ENCODE results near the gene NUDT11. TPM values are rescaled to one million over a fixed set of nuclear protein-coding genes. Genes with fewer than 3 reads are reported as not detected.
A peak's percentile ranks its signal among the peaks of the same experiment; 100 is the strongest.

Gene NUDT11
- total RNA-seq, 2 donors from 2014 or later = 3.0 to 4.2 TPM

GRCh38 chrX:51459125-51459524, 37.3 kb downstream of the NUDT11 start:
- peak; percentile 14 to 18 for DNase-seq
- no peak for ATAC-seq (replicated peaks in 1 of 2)
- Mint-ChIP-seq H3K9me3 (no peaks in the 10 kb centered on the region), H3K27me3 (ENCODE audit: low read depth) (peaks cover 4% of the 10 kb centered on the region), H3K27ac (no peak overlapping the region), H3K4me1 (ENCODE audit: low read depth) (no peaks in the 10 kb centered on the region), H3K36me3 (ENCODE audit: insufficient read depth in 2 of 2) (no peaks in the 10 kb centered on the region), H3K4me3 (no peak overlapping the region)

GRCh38 chrX:51456814-51457213, 39.6 kb downstream of the NUDT11 start:
- no peaks in the 10 kb centered on the region for H3K9me3 Mint-ChIP-seq
- no peak overlapping the region for H3K27ac Mint-ChIP-seq
- no peaks in the 10 kb centered on the region for H3K36me3 Mint-ChIP-seq (ENCODE audit: insufficient read depth in 2 of 2)
- H3K27me3 Mint-ChIP-seq (ENCODE audit: low read depth) = no peaks in the 10 kb centered on the region
- H3K4me3 Mint-ChIP-seq = no peak overlapping the region
- DNase-seq (no peak), ATAC-seq (replicated peaks in 1 of 2) (no peak)
- no peaks in the 10 kb centered on the region for H3K4me1 Mint-ChIP-seq (ENCODE audit: low read depth)

- Mint-ChIP-seq H3K27ac (no peak overlapping the region), H3K4me3 (no peak overlapping the region), H3K4me1 (ENCODE audit: low read depth) (no peaks in the 10 kb centered on the region), H3K9me3 (no peaks in the 10 kb centered on the region), H3K27me3 (ENCODE audit: low read depth) (no peaks in the 10 kb centered on the region), H3K36me3 (ENCODE audit: insufficient read depth in 2 of 2) (no peaks in the 10 kb centered on the region)
- no peak for DNase-seq
- ATAC-seq (replicated peaks in 1 of 2) = no peak
Measured at GRCh38 chrX:51456246-51456645, 40.1 kb downstream of the NUDT11 start.

GRCh38 chrX:51440365-51440764, 56.0 kb downstream of the NUDT11 start:
- Mint-ChIP-seq H3K27ac (no peak overlapping the region), H3K4me1 (ENCODE audit: low read depth) (no peaks in the 10 kb centered on the region)
- no peak for ATAC-seq (replicated peaks in 1 of 2)

More at GRCh38 chrX:51440365-51440764, 56.0 kb downstream of the NUDT11 start:
- Mint-ChIP-seq H3K4me3 (no peak overlapping the region), H3K27me3 (ENCODE audit: low read depth) (peaks cover 31% of the 10 kb centered on the region), H3K9me3 (peaks cover 2% of the 10 kb centered on the region in 2 donors), H3K36me3 (ENCODE audit: insufficient read depth in 2 of 2) (peaks cover 0 to 2% of the 10 kb centered on the region in 2 donors)
- no peak for DNase-seq

Other genes starting within 250 kb of the NUDT11 start
- 1 to 10 TPM; 2.0 to 2.1 TPM for gene NUDT10, start 163.8 kb downstream of the NUDT11 start, total RNA-seq
- under 1 TPM; 0.16 to 0.41 TPM for gene CENPVL3, start 122.3 kb upstream of the NUDT11 start, total RNA-seq
- gene CENPVL2, start 186.2 kb upstream of the NUDT11 start, total RNA-seq = not detected
- not detected for gene CENPVL1, start 213.9 kb upstream of the NUDT11 start, total RNA-seq
- gene GSPT2, start 246.8 kb upstream of the NUDT11 start, total RNA-seq = 10 to 100 TPM; 11.6 to 13.6 TPM